ENCODE measurements around the gene OTOGL.

DNA sequence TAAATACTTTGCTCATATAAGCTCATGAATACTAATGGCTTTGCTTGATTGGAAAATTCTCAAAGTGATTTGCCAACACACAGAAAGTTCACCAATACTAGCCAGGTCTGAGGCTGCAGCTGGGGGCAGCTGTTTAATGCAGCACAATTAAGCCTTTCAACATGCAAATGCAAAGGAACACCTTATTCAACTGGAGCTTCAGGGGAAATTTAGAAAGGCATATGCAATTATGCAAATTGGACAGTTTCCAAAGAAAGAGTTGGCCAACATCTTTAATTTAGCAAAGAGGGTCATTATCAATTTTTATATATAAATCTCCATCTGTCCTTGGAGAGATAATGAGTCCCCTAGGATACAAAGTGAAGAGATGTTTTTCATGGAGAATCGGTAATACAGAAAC lies 40.2 kb upstream of the OTOGL start:
- TF ChIP-seq, protein P1, sequence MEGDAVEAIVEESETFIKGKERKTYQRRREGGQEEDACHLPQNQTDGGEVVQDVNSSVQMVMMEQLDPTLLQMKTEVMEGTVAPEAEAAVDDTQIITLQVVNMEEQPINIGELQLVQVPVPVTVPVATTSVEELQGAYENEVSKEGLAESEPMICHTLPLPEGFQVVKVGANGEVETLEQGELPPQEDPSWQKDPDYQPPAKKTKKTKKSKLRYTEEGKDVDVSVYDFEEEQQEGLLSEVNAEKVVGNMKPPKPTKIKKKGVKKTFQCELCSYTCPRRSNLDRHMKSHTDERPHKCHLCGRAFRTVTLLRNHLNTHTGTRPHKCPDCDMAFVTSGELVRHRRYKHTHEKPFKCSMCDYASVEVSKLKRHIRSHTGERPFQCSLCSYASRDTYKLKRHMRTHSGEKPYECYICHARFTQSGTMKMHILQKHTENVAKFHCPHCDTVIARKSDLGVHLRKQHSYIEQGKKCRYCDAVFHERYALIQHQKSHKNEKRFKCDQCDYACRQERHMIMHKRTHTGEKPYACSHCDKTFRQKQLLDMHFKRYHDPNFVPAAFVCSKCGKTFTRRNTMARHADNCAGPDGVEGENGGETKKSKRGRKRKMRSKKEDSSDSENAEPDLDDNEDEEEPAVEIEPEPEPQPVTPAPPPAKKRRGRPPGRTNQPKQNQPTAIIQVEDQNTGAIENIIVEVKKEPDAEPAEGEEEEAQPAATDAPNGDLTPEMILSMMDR (conservative IDR thresholded peaks at IDR 0.05; ENCODE audit: low read length), result no peak
- no peak for TF ChIP-seq EZH2phosphoT487 (IDR thresholded peaks at IDR 0.05; ENCODE audit: borderline replicate concordance)
